Panc1 (cell line): ENCODE measurements around the gene SORBS1. TPM values are rescaled to one million over a fixed set of nuclear protein-coding genes. Genes with fewer than 3 reads are reported as not detected.

ENCODE experiments used
- ATAC-seq: fragments of 200-7000 bp; cut with Tn5 transposase; 2 replicates; pipeline ENCODE4 v1.9.1; 2020; ENCODE audit warnings: mild to moderate bottlenecking, moderate library complexity
- BruUV-seq: library from RNA; stranded (reverse); fragments of 400-500 nt; replicated peaks from 2 replicates; lab custom pipeline; 2021; lab: Mats Ljungman, UMichigan
- CTCF ChIA-PET: fragments of 300-600 bp; sonication (Branson Sonifier 250); formaldehyde crosslinking; loops from one replicate; lab custom pipeline; 2022; ENCODE audit warnings: antibody characterized with exemption; lab: Charles Lee
- POLR2A ChIA-PET: fragments of 300-600 bp; sonication (Branson Sonifier 250); formaldehyde crosslinking; loops from one replicate; lab custom pipeline; 2022; ENCODE audit warnings: antibody characterized with exemption; lab: Charles Lee
- DNase-seq: peaks from one replicate; pipeline ENCODE4 v3.0.0-alpha.2; 2010; ENCODE audit warnings: low read depth, low spot score
- H3K27ac ChIP-seq: 2 replicates; pipeline ENCODE4 v1.5.1; 2011; ENCODE audit warnings: mild to moderate bottlenecking, low read length, inconsistent platforms
- H3K27me3 ChIP-seq: fragments of 200-500 bp; sonication (Bioruptor generic); 2 replicates; pipeline ENCODE4 v1.6.0; 2014; ENCODE audit warnings: low read length, inconsistent platforms; ENCODE audit not compliant: control insufficient read depth, insufficient read depth
- H3K36me3 ChIP-seq: fragments of 200-500 bp; sonication (Bioruptor generic); 2 replicates; pipeline ENCODE4 v1.5.1; 2014; ENCODE audit warnings: inconsistent platforms, mild to moderate bottlenecking, low read length, moderate library complexity; ENCODE audit not compliant: control insufficient read depth, insufficient read depth
- H3K4me1 ChIP-seq: 2 replicates; pipeline ENCODE4 v1.5.1; 2011; ENCODE audit warnings: inconsistent platforms, mild to moderate bottlenecking, low read length, moderate library complexity; ENCODE audit not compliant: control insufficient read depth, insufficient read depth
- H3K4me3 ChIP-seq, 2 experiments: 2 replicates each; pipeline ENCODE4 v1.5.1; 2011 to 2012; ENCODE audit warnings: low read depth in 2 of 2, low read length in 2 of 2, mild to moderate bottlenecking in 2 of 2, inconsistent platforms in 1 of 2, moderate library complexity in 1 of 2
- H3K9me3 ChIP-seq: fragments of 200-500 bp; sonication (Bioruptor generic); 2 replicates; pipeline ENCODE4 v1.5.1; 2014; ENCODE audit warnings: low read depth, mild to moderate bottlenecking, inconsistent platforms, low read length, moderate library complexity; ENCODE audit not compliant: control insufficient read depth, insufficient read depth
- POLR2AphosphoS5 ChIP-seq: IDR thresholded peaks from 2 replicates; pipeline ENCODE4 v1.6.1; 2012; ENCODE audit warnings: mild to moderate bottlenecking, low read depth, low read length, moderate library complexity
- SIN3A ChIP-seq: IDR thresholded peaks from 2 replicates; pipeline ENCODE4 v1.6.1; 2012; ENCODE audit warnings: low read depth, mild to moderate bottlenecking, low read length, moderate library complexity, borderline replicate concordance; ENCODE audit not compliant: insufficient read depth
- TCF7L2 ChIP-seq: IDR thresholded peaks from 2 replicates; pipeline ENCODE4 v1.6.1; 2011; ENCODE audit warnings: mild to moderate bottlenecking, low read depth, low read length, inconsistent platforms
- in situ Hi-C: cut with HindIII; loops from 2 replicates; pipeline ENCODE4 v1.10.0; 2016; ENCODE audit warnings: low sequenced_read_pairs, low pct_unique_long_range_greater_than_20kb
- intact Hi-C: fragments of 100-400 bp; cut with micrococcal nuclease; formaldehyde crosslinking; loops from one replicate; pipeline ENCODE4 v1.10.0; 2022; ENCODE audit not compliant: unreplicated experiment
- total RNA-seq: library from RNA; stranded (reverse); gene quantifications from one replicate; pipeline ENCODE4 v1.2.1, GENCODE V29; 2021; ENCODE audit not compliant: unreplicated experiment
- TF ChIP-seq, protein P1 (sequence below): fragments of 450-650 bp; IDR thresholded peaks from 2 replicates; pipeline ENCODE4 v1.5.1; 2017; ENCODE audit warnings: mild to moderate bottlenecking
- TF ChIP-seq, protein P2 (sequence below), 2 experiments: IDR thresholded peaks; 2 replicates each; pipeline ENCODE4 v1.6.1; 2011 to 2012; ENCODE audit warnings: low read depth in 2 of 2, control low read depth in 1 of 2, low read length in 1 of 2, mild to moderate bottlenecking in 1 of 2, moderate library complexity in 1 of 2; ENCODE audit not compliant: insufficient read depth in 1 of 2

Gene SORBS1
- total RNA-seq, 1 experiment from 2014 or later = 29.4 TPM

DNA sequence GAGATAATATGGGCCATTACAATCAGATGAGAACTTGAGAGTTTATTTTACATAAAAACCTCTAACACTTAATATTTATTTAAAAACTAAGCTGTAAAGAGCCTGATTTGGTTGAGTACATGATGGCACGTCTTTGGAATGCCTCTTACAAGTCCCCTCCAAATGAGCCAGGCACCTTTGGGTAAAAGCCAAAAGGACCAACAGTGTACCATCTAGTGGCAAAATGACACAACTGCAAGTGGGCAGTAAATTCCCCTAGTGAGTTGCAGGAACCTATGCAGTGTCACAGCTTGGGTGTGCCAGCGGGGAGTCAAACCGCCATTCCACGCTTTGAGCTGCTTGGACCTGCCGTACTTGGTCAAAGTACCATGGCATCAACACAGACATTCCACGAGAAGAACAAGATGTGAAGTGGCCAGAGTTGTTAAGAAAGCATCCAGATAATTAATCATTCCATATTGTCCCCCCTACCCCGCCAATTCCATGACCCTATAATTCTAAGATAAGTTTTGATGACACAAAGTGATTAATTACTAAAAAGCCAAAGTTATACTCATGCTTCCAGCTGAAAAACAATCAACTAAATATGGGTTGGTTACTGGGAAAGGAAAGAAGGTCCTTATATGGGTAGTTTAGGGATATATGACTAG is 115.2 kb downstream of the SORBS1 start:
- Histone ChIP-seq H3K4me1 (peaks cover 44% of the 10 kb centered on the region), H3K4me3 (no peak overlapping the region), H3K27ac (peak overlapping the region; percentile 88), H3K27me3 (no peaks in the 10 kb centered on the region), H3K36me3 (no peaks in the 10 kb centered on the region), H3K9me3 (no peaks in the 10 kb centered on the region)
- CTCF ChIA-PET = interaction anchor here (0.5 to 1.7 kb wide), 3 partner anchors 15 to 72 kb away, joined by 3 to 10 read pairs (median 3); no protein-coding TSS in a partner anchor
- DNase-seq (peak; percentile 59), ATAC-seq (peak; percentile 82)
- no TSS peak for BruUV-seq
- in situ Hi-C loops = no loop called here
- POLR2A ChIA-PET = interaction anchor here (0.6 to 0.8 kb wide), 3 partner anchors 40 to 82 kb away, joined by 3 to 9 read pairs (median 4); no protein-coding TSS in a partner anchor
- TF ChIP-seq, protein P1, sequence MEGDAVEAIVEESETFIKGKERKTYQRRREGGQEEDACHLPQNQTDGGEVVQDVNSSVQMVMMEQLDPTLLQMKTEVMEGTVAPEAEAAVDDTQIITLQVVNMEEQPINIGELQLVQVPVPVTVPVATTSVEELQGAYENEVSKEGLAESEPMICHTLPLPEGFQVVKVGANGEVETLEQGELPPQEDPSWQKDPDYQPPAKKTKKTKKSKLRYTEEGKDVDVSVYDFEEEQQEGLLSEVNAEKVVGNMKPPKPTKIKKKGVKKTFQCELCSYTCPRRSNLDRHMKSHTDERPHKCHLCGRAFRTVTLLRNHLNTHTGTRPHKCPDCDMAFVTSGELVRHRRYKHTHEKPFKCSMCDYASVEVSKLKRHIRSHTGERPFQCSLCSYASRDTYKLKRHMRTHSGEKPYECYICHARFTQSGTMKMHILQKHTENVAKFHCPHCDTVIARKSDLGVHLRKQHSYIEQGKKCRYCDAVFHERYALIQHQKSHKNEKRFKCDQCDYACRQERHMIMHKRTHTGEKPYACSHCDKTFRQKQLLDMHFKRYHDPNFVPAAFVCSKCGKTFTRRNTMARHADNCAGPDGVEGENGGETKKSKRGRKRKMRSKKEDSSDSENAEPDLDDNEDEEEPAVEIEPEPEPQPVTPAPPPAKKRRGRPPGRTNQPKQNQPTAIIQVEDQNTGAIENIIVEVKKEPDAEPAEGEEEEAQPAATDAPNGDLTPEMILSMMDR = peak; percentile 97
- TF ChIP-seq, protein P2, sequence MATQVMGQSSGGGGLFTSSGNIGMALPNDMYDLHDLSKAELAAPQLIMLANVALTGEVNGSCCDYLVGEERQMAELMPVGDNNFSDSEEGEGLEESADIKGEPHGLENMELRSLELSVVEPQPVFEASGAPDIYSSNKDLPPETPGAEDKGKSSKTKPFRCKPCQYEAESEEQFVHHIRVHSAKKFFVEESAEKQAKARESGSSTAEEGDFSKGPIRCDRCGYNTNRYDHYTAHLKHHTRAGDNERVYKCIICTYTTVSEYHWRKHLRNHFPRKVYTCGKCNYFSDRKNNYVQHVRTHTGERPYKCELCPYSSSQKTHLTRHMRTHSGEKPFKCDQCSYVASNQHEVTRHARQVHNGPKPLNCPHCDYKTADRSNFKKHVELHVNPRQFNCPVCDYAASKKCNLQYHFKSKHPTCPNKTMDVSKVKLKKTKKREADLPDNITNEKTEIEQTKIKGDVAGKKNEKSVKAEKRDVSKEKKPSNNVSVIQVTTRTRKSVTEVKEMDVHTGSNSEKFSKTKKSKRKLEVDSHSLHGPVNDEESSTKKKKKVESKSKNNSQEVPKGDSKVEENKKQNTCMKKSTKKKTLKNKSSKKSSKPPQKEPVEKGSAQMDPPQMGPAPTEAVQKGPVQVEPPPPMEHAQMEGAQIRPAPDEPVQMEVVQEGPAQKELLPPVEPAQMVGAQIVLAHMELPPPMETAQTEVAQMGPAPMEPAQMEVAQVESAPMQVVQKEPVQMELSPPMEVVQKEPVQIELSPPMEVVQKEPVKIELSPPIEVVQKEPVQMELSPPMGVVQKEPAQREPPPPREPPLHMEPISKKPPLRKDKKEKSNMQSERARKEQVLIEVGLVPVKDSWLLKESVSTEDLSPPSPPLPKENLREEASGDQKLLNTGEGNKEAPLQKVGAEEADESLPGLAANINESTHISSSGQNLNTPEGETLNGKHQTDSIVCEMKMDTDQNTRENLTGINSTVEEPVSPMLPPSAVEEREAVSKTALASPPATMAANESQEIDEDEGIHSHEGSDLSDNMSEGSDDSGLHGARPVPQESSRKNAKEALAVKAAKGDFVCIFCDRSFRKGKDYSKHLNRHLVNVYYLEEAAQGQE (IDR thresholded peaks at IDR 0.05; ENCODE audit: insufficient read depth in 1 of 2, low read depth in 2 of 2, low read length in 1 of 2) = no peak
- TF ChIP-seq TCF7L2 (no peak), POLR2AphosphoS5 (no peak), SIN3A (no peak)
- intact Hi-C loops = no loop called here

DNA sequence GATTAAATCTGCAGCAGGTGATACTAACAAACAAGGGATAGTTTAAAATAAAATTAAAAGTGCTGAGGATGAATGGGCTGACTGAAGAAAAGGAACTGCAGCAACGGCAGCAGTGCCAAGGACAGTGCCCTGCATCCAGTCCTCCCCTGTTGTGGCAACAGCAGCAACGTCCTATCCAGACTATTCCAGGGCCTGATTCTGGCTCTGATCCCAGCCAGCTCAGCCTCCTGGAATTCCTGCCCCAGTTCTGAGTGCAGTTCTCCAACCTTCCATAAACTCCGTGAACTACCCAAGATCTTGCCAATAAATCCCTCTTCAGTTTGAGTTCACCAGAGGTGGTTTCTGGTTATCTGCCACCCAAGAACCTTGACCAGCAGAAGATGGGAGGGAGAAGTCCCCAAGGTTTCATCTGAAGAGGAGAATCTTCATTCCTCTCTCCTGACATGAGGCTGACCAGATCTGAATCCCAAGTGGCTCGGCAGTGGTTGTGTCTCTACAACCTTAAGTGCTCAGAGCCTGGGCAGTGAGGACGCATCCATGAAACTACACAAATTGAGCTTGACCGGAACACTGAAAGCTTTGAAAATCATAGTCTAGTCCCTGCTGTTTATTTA is 115.8 kb downstream of the SORBS1 start:
- TF ChIP-seq TCF7L2 = no peak
- TF ChIP-seq, protein P1 = no peak
- no peak for TF ChIP-seq SIN3A
- no peak; the same call in 1 of the 2 replicates for TF ChIP-seq POLR2AphosphoS5
- TF ChIP-seq, protein P2 (IDR thresholded peaks at IDR 0.05; ENCODE audit: insufficient read depth in 1 of 2, low read depth in 2 of 2, low read length in 1 of 2) = no peak
- Histone ChIP-seq H3K27me3 (no peaks in the 10 kb centered on the region), H3K36me3 (no peaks in the 10 kb centered on the region), H3K4me1 (peaks cover 43% of the 10 kb centered on the region), H3K27ac (peak overlapping the region; percentile 88), H3K4me3 (no peak overlapping the region), H3K9me3 (no peaks in the 10 kb centered on the region)
- BruUV-seq = no TSS peak
- intact Hi-C loops (no loop called here), in situ Hi-C loops (no loop called here)
- DNase-seq (peak; percentile 24), ATAC-seq (peak; percentile 91)
- ChIA-PET CTCF (interaction anchor here (0.7 to 1.7 kb wide), 2 partner anchors 10 to 14 kb away, joined by 3 to 10 read pairs; no protein-coding TSS in a partner anchor), POLR2A (interaction anchor here (0.6 to 0.7 kb wide), 2 partner anchors 75 to 83 kb away, joined by 3 to 9 read pairs; no protein-coding TSS in a partner anchor)
